BJ (cell line): Measurements from ENCODE around the gene PMF1. TPM values are rescaled to one million over a fixed set of nuclear protein-coding genes. Genes with fewer than 3 reads are reported as not detected.

Source experiments
- CTCF ChIA-PET: fragments of 350-600 bp; formaldehyde crosslinking; extraction: SDS; loops from one replicate; lab custom pipeline; 2021; ENCODE audit warnings: antibody characterized with exemption, inconsistent platforms; lab: Yijun Ruan, JAX
- POLR2A ChIA-PET: fragments of 300-600 bp; sonication (Branson Sonifier 250); formaldehyde crosslinking; extraction: SDS; loops from one replicate; lab custom pipeline; 2021; ENCODE audit warnings: antibody characterized with exemption; lab: Charles Lee
- DNase-seq: peaks from one replicate; pipeline ENCODE4 v3.0.0-alpha.2; 2011; ENCODE audit warnings: low read depth
- H3K27me3 ChIP-seq: 2 replicates; pipeline ENCODE4 v1.6.0; 2011; ENCODE audit warnings: low read length; ENCODE audit not compliant: control insufficient read depth, insufficient read depth
- H3K36me3 ChIP-seq: 2 replicates; pipeline ENCODE4 v1.5.1; 2011; ENCODE audit warnings: low read length; ENCODE audit not compliant: control insufficient read depth, insufficient read depth
- H3K4me3 ChIP-seq: 2 replicates; pipeline ENCODE4 v1.5.1; 2011; ENCODE audit warnings: low read depth, mild to moderate bottlenecking, control low read depth, low read length
- CTCF ChIP-seq: IDR thresholded peaks from 2 replicates; pipeline ENCODE4 v1.5.1; 2011; ENCODE audit warnings: low read depth, mild to moderate bottlenecking, control low read depth, inconsistent platforms, low read length, moderate library complexity; ENCODE audit not compliant: insufficient read depth
- polyA plus RNA-seq: library from polyadenylated mRNA; depleted of rRNA; stranded (reverse); fragments of >200 nt; gene quantifications from 2 replicates; pipeline ENCODE4 v1.2.3, GENCODE V29; 2011

The PMF1 gene
- polyA plus RNA-seq, 1 experiment: 73.1 TPM

- ChIA-PET CTCF (interaction anchor here (1.5 kb wide), 1 partner anchor 9 kb away, joined by 3 read pairs; no protein-coding TSS in a partner anchor), POLR2A (no interaction called here)
- Histone ChIP-seq H3K4me3 (no peak overlapping the region), H3K36me3 (peaks cover 44% of the 10 kb centered on the region), H3K27me3 (no peaks in the 10 kb centered on the region)
- DNase-seq: no peak
- TF ChIP-seq CTCF: no peak
These were observed 47.0 kb downstream of the PMF1 start for GRCh38 chr1:156259805-156260204.

- H3K27me3 ChIP-seq: no peaks in the 10 kb centered on the region
- no peak for DNase-seq
- no peak for TF ChIP-seq CTCF
- ChIA-PET CTCF (interaction anchor here (0.7 to 1.5 kb wide), 4 partner anchors 8 to 170 kb away, joined by 3 to 4 read pairs (median 3); no protein-coding TSS in a partner anchor), POLR2A (no interaction called here)
- H3K36me3 ChIP-seq: peaks cover 51% of the 10 kb centered on the region
- no peak overlapping the region for H3K4me3 ChIP-seq
These were observed 48.1 kb downstream of the PMF1 start for GRCh38 chr1:156260896-156261295.

GRCh38 chr1:156262461-156263287 is 49.9 kb downstream of the PMF1 start:
- ChIA-PET POLR2A (interaction anchor here (0.6 to 1.0 kb wide), 2 partner anchors 20 to 332 kb away, joined by 5 to 22 read pairs; partner anchors contain the start of gene SMG5), CTCF (interaction anchor here (0.9 to 1.2 kb wide), 2 partner anchors 11 to 19 kb away, joined by 3 to 6 read pairs; partner anchors contain the start of gene SMG5)
- TF ChIP-seq CTCF: no peak
- Histone ChIP-seq H3K4me3 (no peak overlapping the region), H3K27me3 (no peaks in the 10 kb centered on the region), H3K36me3 (peaks cover 54% of the 10 kb centered on the region)
- DNase-seq: peak; percentile 63

GRCh38 chr1:156263288-156263655 is 50.5 kb downstream of the PMF1 start:
- no peak for DNase-seq
- H3K36me3 ChIP-seq: peaks cover 56% of the 10 kb centered on the region
- no peak for TF ChIP-seq CTCF
- no peaks in the 10 kb centered on the region for H3K27me3 ChIP-seq
- no peak overlapping the region for H3K4me3 ChIP-seq
- ChIA-PET CTCF (interaction anchor here (0.9 to 1.2 kb wide), 2 partner anchors 12 to 19 kb away, joined by 3 to 6 read pairs; partner anchors contain the start of gene SMG5), POLR2A (interaction anchor here (0.6 to 1.0 kb wide), 2 partner anchors 19 to 332 kb away, joined by 5 to 22 read pairs; partner anchors contain the start of gene SMG5)

GRCh38 chr1:156266051-156266450 is 53.2 kb downstream of the PMF1 start:
- Histone ChIP-seq H3K36me3 (peaks cover 41% of the 10 kb centered on the region), H3K4me3 (no peak overlapping the region), H3K27me3 (no peaks in the 10 kb centered on the region)
- no peak for DNase-seq
- CTCF ChIA-PET: no interaction called here
- POLR2A ChIA-PET: no interaction called here
- no peak for TF ChIP-seq CTCF
